Ecto neural progenitor cell (in vitro differentiated cells): ENCODE data around the gene IL21R.

ENCODE experiments used
- DNase-seq: peaks from one replicate; pipeline ENCODE4 v3.0.0-alpha.2; 2018; ENCODE audit warnings: low spot score

IL21R gene

GRCh38 chr16:27489421-27489820, 87.4 kb downstream of the IL21R start:
- DNase-seq = no peak

GRCh38 chr16:27489906-27490305, 87.9 kb downstream of the IL21R start:
- no peak for DNase-seq

GRCh38 chr16:27491894-27492587, 90.1 kb downstream of the IL21R start:
- no peak for DNase-seq

GRCh38 chr16:27492588-27492979, 90.6 kb downstream of the IL21R start:
- no peak for DNase-seq

GRCh38 chr16:27495191-27495590, 93.2 kb downstream of the IL21R start:
- no peak for DNase-seq

- DNase-seq = no peak
These were observed 96.3 kb downstream of the IL21R start for GRCh38 chr16:27498031-27498825.

- no peak for DNase-seq
These were observed 97.1 kb downstream of the IL21R start for GRCh38 chr16:27498916-27499658.

GRCh38 chr16:27499659-27500055, 97.7 kb downstream of the IL21R start:
- DNase-seq = no peak

GRCh38 chr16:27500801-27501200, 98.8 kb downstream of the IL21R start:
- DNase-seq = no peak
